Body of pancreas (tissue), 4 donors: ENCODE measurements around the gene LIPH.

Experiments used
- POLR2A ChIP-seq, 3 donors: fragments of 450-650 bp; IDR thresholded peaks; one replicate each; pipeline ENCODE4 v1.6.1; 2016; ENCODE audit warnings: antibody characterized with exemption in 3 of 3, mild to moderate bottlenecking in 2 of 3
- TF ChIP-seq, protein P1 (sequence below), 7 experiments: fragments of 450-650 bp in 4 of 7; fragments of 200-600 bp in 3 of 7; sonication (generic) in 3 of 7; IDR thresholded peaks; one replicate each; pipeline ENCODE4 v1.5.1; 2016 to 2019; ENCODE audit warnings: antibody characterized with exemption in 7 of 7

DNA sequence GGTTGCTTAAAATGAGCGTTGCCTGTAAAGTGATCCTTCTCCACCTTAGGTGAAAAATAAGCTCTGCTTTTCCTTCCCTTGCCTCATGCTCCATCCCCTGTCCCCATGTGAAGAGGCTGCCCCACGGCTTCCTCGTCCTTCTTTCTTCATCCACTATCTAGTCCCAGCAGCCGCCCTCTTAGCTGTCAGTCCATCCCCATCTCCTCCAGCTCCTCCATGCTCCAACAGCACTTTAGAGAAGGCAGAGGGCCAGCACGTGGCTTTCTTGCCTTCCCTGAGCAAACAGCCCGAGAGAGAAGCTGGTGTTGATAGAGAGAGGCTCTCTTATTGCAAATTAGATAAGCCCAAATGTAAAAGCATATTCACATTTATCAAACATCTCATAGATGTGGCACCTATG, 44.5 kb downstream of the LIPH start:
- TF ChIP-seq POLR2A (IDR thresholded peaks at IDR 0.05): no peak
- TF ChIP-seq, protein P1, sequence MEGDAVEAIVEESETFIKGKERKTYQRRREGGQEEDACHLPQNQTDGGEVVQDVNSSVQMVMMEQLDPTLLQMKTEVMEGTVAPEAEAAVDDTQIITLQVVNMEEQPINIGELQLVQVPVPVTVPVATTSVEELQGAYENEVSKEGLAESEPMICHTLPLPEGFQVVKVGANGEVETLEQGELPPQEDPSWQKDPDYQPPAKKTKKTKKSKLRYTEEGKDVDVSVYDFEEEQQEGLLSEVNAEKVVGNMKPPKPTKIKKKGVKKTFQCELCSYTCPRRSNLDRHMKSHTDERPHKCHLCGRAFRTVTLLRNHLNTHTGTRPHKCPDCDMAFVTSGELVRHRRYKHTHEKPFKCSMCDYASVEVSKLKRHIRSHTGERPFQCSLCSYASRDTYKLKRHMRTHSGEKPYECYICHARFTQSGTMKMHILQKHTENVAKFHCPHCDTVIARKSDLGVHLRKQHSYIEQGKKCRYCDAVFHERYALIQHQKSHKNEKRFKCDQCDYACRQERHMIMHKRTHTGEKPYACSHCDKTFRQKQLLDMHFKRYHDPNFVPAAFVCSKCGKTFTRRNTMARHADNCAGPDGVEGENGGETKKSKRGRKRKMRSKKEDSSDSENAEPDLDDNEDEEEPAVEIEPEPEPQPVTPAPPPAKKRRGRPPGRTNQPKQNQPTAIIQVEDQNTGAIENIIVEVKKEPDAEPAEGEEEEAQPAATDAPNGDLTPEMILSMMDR (IDR thresholded peaks at IDR 0.05): no peak
